ENCODE data around the gene DNAJC13.

GRCh38 chr3:132573797-132574211, 156.5 kb downstream of the DNAJC13 start:
- no peak for TF ChIP-seq POLR2A (IDR thresholded peaks at IDR 0.05)
- TF ChIP-seq CTCF (IDR thresholded peaks at IDR 0.05): no peak

Measured in prostate gland (tissue), 2 donors.